Rectal smooth muscle tissue (tissue), 1 donor: ENCODE results near the gene SLC17A8.
"Not testable (repeated sequence)": the region's sequence is repeated elsewhere in the genome, so short reads cannot be mapped to it uniquely, and the experiment has no call there.

ENCODE experiments used
- H3K27ac ChIP-seq: one replicate; pipeline ENCODE4 v1.7.0; 2013; ENCODE audit warnings: low read depth, low read length, inconsistent platforms
- H3K27me3 ChIP-seq: one replicate; pipeline ENCODE4 v1.7.0; 2013; ENCODE audit warnings: low read length; ENCODE audit not compliant: control insufficient read depth, insufficient read depth
- H3K36me3 ChIP-seq: one replicate; pipeline ENCODE4 v1.7.0; 2013; ENCODE audit warnings: low read length; ENCODE audit not compliant: control insufficient read depth, insufficient read depth
- H3K4me1 ChIP-seq: one replicate; pipeline ENCODE4 v1.7.0; 2013; ENCODE audit warnings: low read length; ENCODE audit not compliant: control insufficient read depth, insufficient read depth
- H3K4me3 ChIP-seq: one replicate; pipeline ENCODE4 v1.7.0; 2013; ENCODE audit warnings: low read length
- H3K9ac ChIP-seq: one replicate; pipeline ENCODE4 v1.7.0; 2013; ENCODE audit warnings: low read length

SLC17A8 gene

DNA sequence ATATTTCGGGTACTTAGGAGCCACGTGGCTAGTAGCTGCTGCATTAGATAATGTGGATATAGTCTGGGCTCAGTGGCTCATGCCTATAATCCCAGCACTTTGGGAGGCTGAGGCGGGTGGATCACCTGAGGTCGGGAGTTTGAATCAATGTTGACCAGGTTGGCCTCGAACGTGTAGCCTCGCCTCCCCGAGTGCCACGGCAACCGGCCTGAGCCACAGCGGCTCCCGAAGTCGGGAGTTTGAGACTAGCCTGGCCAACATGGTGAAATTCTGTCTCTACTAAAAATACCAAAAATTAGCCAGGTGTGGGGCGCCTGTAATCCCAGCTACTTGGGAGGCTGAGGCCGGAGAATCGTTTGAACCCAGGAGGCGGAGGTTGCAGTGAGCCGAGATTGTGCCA, 12.5 kb upstream of the SLC17A8 start:
- not testable (repeated sequence) for H3K4me1 ChIP-seq, H3K27ac ChIP-seq, H3K36me3 ChIP-seq, H3K27me3 ChIP-seq, H3K9ac ChIP-seq, H3K4me3 ChIP-seq

DNA sequence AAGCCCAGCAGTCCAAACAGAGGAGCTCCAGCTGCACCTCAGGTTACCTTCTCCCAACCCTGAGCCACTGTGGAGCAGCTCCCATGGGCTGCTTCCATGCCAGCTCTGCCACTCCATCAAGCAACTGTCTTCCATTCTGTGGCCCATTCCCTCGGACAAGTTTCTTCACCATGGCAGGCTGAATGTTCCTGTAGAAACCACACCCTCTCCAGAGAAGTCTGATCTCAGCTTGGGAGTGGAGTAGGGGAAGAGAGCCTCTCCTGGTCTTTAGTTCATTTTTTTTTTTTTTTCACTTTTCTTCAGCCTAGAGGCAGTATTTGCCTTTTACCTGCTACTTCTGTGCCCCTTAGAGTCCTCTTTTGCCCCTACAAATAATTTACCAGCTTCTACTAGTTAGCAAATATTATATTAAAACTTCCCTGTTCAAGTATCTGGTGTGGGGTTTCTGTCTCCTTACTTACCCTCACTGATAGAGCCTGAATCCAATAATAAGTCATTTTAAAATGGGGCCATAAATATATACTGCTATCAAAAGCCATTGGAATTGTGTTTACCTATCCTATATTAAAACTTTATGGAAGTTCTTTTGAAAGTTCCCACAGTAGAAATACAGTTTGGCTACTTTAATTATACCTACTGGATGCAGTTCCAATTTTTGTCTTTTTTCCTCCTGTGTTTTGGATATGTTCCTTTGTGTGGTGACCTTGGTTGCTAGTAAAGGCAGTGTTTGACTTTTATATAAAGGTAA, 11.7 kb upstream of the SLC17A8 start:
- H3K4me1 ChIP-seq, result no peaks in the 10 kb centered on the region
- H3K9ac ChIP-seq, result no peak overlapping the region
- H3K27me3 ChIP-seq, result no peaks in the 10 kb centered on the region
- no peak overlapping the region for H3K27ac ChIP-seq
- no peaks in the 10 kb centered on the region for H3K36me3 ChIP-seq
- H3K4me3 ChIP-seq, result no peak overlapping the region

DNA sequence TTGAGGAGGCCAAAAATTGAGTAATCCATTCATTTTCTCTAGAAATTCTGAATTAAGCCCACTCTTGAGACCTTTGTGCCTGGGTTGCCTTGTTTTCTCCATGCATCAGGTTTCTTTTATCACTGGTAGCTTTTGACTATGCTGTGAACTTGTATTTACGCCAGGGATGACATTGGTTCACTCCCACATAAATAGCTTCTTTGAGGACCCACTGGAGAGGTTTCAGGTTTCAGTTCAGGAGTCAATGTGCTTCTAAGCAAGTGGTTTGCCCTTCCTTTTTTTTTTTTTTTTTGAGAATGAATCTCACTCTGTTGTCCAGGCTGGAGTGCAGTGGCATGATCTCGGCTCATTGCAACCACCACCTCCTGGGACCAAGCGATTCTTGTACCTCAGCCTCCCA, 10.2 kb upstream of the SLC17A8 start:
- Histone ChIP-seq H3K36me3 (no peaks in the 10 kb centered on the region), H3K4me3 (no peak overlapping the region), H3K27me3 (no peaks in the 10 kb centered on the region), H3K9ac (no peak overlapping the region), H3K4me1 (no peaks in the 10 kb centered on the region), H3K27ac (no peak overlapping the region)

DNA sequence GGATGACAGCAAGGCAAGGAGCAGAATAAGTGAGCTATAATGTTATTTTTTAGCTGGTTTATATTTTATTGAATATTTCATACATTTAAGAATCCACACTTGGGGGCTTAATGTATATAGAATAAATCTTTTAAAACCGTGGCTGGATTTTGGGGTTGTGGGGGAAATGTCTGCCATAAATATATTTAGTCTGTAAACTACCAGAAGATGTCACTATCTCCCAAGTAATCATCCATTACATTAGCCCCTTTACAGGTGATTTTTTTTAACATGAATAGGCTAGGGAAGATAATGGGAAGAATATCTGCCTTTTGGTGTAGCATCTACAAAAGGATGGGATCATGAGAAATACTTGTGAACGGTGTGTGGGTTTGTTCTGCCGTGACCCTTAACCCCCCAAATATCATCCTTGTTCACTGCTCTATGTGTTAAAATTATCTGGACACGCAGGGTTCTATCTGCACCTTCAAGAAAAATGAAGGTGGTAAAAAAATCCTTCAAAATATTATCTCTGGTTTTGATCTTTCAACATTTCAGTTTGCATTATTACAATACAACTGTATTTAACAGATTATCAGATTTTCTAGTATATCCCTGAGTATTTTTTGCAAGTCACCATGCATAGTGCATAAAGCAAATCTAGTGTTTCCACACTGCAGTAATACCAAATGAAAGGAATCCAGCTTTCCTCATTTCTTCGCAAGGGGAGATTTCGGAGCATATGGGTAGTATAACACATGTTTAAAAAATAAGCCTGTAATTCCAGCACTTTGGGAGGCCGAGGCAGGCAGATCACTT, 8.0 kb upstream of the SLC17A8 start:
- Histone ChIP-seq H3K4me1 (no peaks in the 10 kb centered on the region), H3K4me3 (no peak overlapping the region), H3K36me3 (no peaks in the 10 kb centered on the region), H3K27ac (no peak overlapping the region), H3K27me3 (no peaks in the 10 kb centered on the region), H3K9ac (no peak overlapping the region)

DNA sequence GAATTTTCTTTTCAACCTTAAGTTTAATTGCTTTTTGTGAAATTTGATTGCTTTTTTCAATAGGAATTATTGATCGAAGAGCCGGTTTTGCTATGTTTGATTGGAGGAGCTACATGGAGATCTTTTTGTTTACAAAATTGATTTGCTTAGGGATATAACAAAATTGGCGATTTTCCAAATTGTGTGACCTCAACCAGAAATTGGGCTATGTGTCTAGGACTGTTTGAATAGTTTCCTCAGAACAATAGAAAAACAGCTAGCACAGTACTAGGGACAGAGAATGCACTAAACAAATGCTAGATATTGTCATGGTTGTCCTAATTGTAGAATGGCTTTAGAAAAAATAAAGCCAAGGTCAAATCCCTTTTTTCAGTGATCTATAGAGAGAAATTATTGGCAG, 2.4 kb downstream of the SLC17A8 start:
- H3K4me1 ChIP-seq, result no peaks in the 10 kb centered on the region
- no peak overlapping the region for H3K4me3 ChIP-seq
- no peaks in the 10 kb centered on the region for H3K36me3 ChIP-seq
- no peaks in the 10 kb centered on the region for H3K27me3 ChIP-seq
- H3K27ac ChIP-seq, result no peak overlapping the region
- no peak overlapping the region for H3K9ac ChIP-seq

DNA sequence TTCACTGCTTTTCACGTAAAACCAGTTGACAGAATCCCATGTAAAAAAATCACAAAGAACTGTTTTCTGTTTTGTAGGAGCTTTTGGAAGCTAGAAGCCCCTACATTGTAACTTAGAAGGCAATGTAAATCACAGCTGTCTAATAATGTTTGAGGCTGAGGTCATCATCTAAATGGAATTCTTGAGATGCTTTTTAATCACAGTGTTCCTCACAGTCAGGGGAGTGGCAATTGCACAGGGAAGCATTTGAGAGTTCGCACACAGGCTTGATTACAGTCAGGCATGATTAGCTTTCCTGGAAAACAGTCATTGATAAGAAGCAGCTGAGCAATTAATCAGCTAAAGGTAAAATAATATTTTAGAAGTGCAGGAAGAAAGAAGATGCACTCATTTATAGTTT, 2.9 kb downstream of the SLC17A8 start:
- Histone ChIP-seq H3K9ac (no peak overlapping the region), H3K4me3 (no peak overlapping the region), H3K27me3 (no peaks in the 10 kb centered on the region), H3K36me3 (no peaks in the 10 kb centered on the region), H3K4me1 (no peaks in the 10 kb centered on the region), H3K27ac (no peak overlapping the region)

DNA sequence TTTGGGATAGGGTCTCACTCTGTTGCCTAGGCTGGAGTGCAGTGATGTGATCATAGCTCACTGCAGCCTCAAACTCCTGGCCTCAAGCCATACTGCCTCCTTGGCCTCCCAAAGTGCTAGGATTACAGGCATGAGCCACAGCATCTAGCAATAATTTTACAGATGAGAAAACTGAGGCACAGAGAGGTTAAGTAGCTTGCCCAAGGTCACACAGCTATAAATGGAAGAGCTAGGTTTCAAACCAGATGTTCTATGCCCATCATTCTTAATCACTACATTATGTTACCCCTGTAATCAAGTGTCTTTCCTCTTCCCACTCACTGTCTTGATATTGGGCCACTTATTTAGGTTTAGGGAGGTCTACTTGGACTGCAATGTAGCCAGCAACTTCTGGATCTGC, 3.6 kb downstream of the SLC17A8 start:
- no peak overlapping the region for H3K4me3 ChIP-seq
- no peak overlapping the region for H3K27ac ChIP-seq
- no peak overlapping the region for H3K9ac ChIP-seq
- no peaks in the 10 kb centered on the region for H3K36me3 ChIP-seq
- no peaks in the 10 kb centered on the region for H3K4me1 ChIP-seq
- H3K27me3 ChIP-seq, result no peaks in the 10 kb centered on the region

DNA sequence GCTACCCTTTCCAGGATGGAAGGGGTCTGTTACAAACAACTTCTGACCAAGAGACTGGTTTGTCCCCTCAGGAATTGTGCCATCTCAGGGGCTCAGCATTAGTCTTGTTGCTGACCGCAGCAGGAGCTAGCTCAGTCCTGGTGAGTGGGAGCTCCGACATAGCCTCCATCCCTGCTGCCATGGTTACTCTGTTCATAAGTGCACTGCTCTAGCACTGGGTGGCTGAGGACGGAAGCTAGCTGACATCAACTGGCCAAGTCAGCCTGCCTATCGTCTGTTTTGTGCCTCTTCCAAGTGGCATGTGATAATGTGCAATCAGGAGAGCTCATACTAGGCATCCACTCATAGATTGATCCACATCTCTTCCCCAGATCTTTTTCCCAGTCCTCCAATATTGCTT, 7.5 kb downstream of the SLC17A8 start:
- H3K4me3 ChIP-seq, result no peak overlapping the region

DNA sequence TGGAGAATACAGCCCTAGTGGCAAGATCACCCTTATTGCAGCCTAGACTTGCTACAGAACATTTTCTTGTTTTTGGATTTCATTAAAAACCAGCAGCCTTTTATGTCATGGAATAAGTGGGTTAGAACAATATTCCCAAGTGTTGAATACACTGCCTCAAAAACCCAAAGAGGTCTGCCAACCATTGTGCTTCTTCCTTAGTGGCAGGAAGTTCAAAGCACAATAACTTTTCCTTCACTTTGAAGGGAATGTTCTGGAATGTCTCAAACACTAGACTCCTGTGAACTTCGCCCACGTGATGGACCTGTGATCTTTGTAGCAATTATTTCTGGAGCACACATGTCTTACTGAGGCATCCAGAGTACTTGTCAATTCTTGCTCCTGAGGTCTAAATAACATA, 8.5 kb downstream of the SLC17A8 start:
- Histone ChIP-seq H3K27me3 (no peaks in the 10 kb centered on the region), H3K36me3 (no peaks in the 10 kb centered on the region), H3K4me3 (no peak overlapping the region), H3K4me1 (no peaks in the 10 kb centered on the region), H3K27ac (no peak overlapping the region), H3K9ac (no peak overlapping the region)

More for the DNA sequence above, 7.5 kb downstream of the SLC17A8 start:
- Histone ChIP-seq H3K4me1 (no peaks in the 10 kb centered on the region), H3K27ac (no peak overlapping the region), H3K9ac (no peak overlapping the region), H3K36me3 (no peaks in the 10 kb centered on the region), H3K27me3 (no peaks in the 10 kb centered on the region)

DNA sequence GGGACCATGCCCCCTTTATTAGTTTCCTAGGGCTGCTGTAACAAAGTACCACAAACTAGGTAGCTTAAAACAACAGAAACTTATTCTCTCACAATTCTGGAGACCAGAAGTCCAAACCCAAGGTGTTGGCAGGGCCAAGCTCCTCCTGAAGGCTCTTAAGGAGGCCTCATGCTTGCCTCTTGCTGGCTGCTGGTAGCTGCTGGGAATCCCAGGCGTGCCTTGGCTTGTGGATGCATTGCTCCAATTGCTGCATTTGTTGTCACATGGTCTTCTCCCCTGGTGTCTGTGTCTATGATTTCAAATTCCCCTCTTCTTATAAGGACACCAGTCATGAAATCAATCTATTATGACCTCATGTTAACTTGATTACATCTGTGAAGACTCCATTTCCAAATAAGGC, 11.2 kb downstream of the SLC17A8 start:
- Histone ChIP-seq H3K9ac (no peak overlapping the region), H3K27ac (no peak overlapping the region), H3K36me3 (no peaks in the 10 kb centered on the region), H3K4me3 (no peak overlapping the region), H3K4me1 (no peaks in the 10 kb centered on the region), H3K27me3 (no peaks in the 10 kb centered on the region)

DNA sequence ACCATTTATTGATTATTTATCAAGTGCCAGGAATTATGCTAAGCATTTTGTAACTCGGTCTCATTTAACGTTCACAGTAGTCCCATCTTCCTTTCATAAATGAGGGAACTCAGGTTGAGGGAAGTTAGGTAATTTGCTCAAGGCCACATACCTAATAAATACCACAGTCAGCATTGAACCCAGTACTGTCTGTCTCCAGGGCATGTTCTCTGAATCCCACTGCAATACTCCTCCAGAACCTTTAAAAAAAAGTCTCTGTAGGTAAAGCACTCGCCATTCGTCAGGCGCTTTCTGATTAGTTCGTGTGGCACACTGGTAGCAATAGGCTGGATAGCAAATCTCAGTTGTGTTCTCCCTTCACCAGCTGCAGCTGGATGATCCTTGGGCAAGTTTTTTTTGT, 14.3 kb downstream of the SLC17A8 start:
- Histone ChIP-seq H3K9ac (no peak overlapping the region), H3K36me3 (no peaks in the 10 kb centered on the region), H3K4me1 (peaks cover 5% of the 10 kb centered on the region), H3K27ac (no peak overlapping the region), H3K27me3 (no peaks in the 10 kb centered on the region), H3K4me3 (no peak overlapping the region)

DNA sequence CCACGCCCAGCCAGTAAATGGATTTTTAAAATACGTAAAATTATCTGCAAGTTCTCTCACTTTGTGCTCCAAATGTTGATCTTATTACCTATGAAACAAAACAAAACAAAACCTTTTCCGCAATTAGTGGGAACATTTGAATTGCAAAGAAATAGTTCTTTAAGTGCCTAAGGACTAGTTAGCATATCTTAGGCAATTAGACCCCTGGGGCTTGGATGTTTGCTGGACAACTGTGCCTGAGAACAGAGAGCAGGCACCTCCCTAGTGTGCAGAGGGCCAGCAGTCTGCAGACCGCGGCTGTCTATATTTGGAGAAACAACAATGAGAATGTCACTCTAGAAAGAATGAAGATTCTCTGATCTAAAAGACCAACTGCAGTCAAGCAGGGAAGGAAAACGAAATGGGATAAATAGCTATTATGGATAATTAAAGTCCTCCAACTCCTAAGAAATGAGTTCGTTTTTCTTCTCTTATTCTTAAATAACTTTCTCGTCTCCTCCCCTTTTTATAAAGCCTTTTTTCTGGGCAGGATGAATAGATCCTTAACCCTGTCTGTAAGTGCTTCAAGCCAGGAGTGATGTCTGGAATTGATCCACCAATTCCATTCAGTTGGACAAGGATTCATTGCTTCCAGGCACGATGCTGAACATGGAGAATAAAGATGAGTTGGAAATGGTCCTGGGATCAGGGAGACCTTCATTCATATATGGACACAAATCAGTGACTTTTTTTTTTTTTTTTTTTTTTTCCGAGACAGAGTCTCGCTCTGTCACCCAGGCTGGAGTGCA, 16.2 kb downstream of the SLC17A8 start:
- H3K36me3 ChIP-seq, result no peaks in the 10 kb centered on the region
- H3K27me3 ChIP-seq, result no peaks in the 10 kb centered on the region
- H3K9ac ChIP-seq, result no peak overlapping the region
- no peak overlapping the region for H3K27ac ChIP-seq
- no peak overlapping the region for H3K4me3 ChIP-seq
- H3K4me1 ChIP-seq, result peaks cover 5% of the 10 kb centered on the region
